Pons (tissue), 1 donor: ENCODE data around the gene EFEMP1.
"Not testable (repeated sequence)": the region's sequence is repeated elsewhere in the genome, so short reads cannot be mapped to it uniquely, and the experiment has no call there.

Source experiments
- DNase-seq: peaks from one replicate; pipeline ENCODE4 v3.0.0-alpha.2; 2016; ENCODE audit warnings: low spot score

The EFEMP1 gene

GRCh38 chr2:55864351-55865084 lies 59.1 kb downstream of the EFEMP1 start:
- no peak for DNase-seq

GRCh38 chr2:55862673-55863390 lies 60.8 kb downstream of the EFEMP1 start:
- DNase-seq, result peak; percentile 9

GRCh38 chr2:55862246-55862645 lies 61.3 kb downstream of the EFEMP1 start:
- DNase-seq, result peak; percentile 21

- no peak for DNase-seq
Measured at GRCh38 chr2:55861733-55862132, 61.8 kb downstream of the EFEMP1 start.

GRCh38 chr2:55860832-55861231 lies 62.8 kb downstream of the EFEMP1 start:
- DNase-seq, result no peak

GRCh38 chr2:55859875-55860274 lies 63.7 kb downstream of the EFEMP1 start:
- DNase-seq, result no peak

GRCh38 chr2:55857766-55858165 lies 65.8 kb downstream of the EFEMP1 start:
- no peak for DNase-seq

- no peak for DNase-seq
Measured at GRCh38 chr2:55856936-55857335, 66.6 kb downstream of the EFEMP1 start.

GRCh38 chr2:55848096-55848495 lies 75.5 kb downstream of the EFEMP1 start:
- no peak for DNase-seq

GRCh38 chr2:55846426-55846825 lies 77.2 kb downstream of the EFEMP1 start:
- no peak for DNase-seq

GRCh38 chr2:55844986-55845385 lies 78.6 kb downstream of the EFEMP1 start:
- no peak for DNase-seq

GRCh38 chr2:55843994-55844345 lies 79.6 kb downstream of the EFEMP1 start:
- no peak for DNase-seq

- no peak for DNase-seq
Measured at GRCh38 chr2:55843096-55843993, 80.2 kb downstream of the EFEMP1 start.

GRCh38 chr2:55842046-55842445 lies 81.5 kb downstream of the EFEMP1 start:
- no peak for DNase-seq

- no peak for DNase-seq
Measured at GRCh38 chr2:55840460-55840859, 83.1 kb downstream of the EFEMP1 start.

GRCh38 chr2:55839182-55839819 lies 84.3 kb downstream of the EFEMP1 start:
- DNase-seq, result no peak

- no peak for DNase-seq
Measured at GRCh38 chr2:55838653-55839052, 84.9 kb downstream of the EFEMP1 start.

GRCh38 chr2:55838117-55838516 lies 85.5 kb downstream of the EFEMP1 start:
- DNase-seq, result not testable (repeated sequence)

- DNase-seq, result no peak
Measured at GRCh38 chr2:55837073-55837472, 86.5 kb downstream of the EFEMP1 start.

GRCh38 chr2:55831671-55832410 lies 91.7 kb downstream of the EFEMP1 start:
- DNase-seq, result not testable (repeated sequence)

GRCh38 chr2:55827855-55828254 lies 95.7 kb downstream of the EFEMP1 start:
- DNase-seq, result no peak
